GM19397 (cell line): ENCODE results near the gene HS6ST3.

Experiments used
- ATAC-seq: cut with Tn5 transposase; IDR thresholded peaks from one replicate; pipeline ENCODE4 v1.9.1; 2021; ENCODE audit warnings: mild to moderate bottlenecking, moderate library complexity; ENCODE audit not compliant: unreplicated experiment

HS6ST3 gene

DNA sequence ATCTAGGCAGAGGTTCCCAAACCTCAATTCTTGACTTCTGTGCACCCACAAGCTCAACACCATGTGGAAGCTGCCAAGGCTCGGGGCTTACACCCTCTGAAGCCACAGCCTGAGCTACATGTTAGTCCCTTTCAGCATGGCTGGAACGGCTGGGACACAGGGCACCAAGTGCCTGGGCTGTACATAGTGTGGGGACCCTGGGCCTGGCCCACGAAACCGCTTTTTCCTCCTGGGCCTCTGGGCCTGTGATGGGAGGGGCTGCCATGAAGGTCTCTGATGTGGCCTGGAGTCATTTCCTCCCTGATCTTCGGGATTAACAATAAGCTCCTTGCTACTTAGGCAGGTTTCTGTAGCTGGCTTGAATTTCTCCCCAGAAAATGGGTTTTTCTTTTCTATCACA lies 108.1 kb downstream of the HS6ST3 start:
- no peak for ATAC-seq

DNA sequence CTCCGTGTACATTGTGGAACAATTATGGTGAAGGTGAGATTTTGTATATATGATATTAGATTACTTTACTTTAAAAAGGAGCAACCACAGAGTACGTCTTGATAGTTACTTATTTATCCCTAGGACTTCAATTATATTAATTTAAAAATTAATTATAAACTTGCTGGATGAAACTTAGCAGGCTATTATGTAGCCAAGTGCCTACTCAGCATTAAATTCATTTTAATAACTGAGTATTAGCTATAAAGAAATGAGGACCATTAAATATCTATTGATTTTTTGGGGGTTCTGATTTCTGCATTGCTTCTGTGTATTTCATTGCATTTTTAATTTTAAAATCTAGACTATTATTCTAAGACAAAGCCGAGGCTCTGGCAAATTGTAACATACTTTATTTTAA lies 109.4 kb downstream of the HS6ST3 start:
- ATAC-seq, result no peak

DNA sequence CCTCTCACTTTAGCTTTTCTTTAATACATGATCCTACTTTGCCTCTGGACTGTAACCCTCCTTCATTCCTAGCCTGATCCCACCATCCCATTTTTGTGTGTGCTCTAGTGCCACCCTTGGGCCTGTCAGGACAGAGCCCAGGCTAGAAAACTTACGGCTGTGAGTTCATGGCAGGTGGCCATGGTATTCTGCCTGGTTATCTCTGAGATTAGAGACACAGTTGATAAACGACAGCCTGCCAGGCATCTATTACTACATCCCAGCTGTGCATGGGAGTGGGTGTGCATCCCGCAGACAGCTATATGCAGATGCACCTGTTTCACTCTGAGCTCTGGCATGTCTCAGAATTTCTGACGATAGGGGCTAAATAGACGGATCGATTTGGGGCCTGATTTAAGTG lies 110.9 kb downstream of the HS6ST3 start:
- no peak for ATAC-seq

DNA sequence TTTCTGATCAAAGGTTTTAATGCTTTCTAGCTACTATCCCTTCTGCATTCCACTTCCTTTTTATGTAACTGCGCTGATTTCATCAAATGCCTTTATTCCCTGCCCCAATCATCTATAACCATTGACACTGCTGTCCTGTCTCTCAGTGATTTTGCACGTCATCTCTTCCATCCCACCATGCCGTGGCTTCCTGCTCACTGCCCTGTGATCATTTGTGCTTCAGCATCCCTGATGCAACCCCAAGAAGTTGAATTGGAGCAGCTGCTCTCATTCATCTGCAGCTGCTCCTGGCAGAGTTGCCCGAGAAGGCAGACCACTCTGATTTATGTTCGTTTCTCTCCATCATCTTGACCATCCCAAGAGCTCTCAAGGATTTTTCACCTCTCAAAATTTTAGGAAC lies 112.4 kb downstream of the HS6ST3 start:
- no peak for ATAC-seq

DNA sequence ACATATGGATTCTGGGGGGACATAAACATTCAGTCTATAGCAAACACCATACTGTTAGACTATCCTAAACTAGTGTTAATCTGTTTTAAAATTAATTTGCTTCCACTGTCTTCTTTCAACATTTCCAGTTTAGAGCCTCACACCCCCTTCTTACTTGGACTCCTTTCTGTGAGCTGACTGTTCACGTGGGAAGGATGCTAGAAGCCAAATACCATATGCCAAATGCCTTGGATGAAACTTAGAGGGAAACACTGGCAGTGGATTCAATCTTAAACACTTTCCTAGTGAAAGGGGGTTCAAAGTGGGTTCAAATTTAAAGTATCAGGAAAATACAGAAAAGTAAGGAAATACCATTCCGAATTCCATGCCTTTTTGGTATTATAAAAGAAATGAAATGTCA lies 113.6 kb downstream of the HS6ST3 start:
- no peak for ATAC-seq

DNA sequence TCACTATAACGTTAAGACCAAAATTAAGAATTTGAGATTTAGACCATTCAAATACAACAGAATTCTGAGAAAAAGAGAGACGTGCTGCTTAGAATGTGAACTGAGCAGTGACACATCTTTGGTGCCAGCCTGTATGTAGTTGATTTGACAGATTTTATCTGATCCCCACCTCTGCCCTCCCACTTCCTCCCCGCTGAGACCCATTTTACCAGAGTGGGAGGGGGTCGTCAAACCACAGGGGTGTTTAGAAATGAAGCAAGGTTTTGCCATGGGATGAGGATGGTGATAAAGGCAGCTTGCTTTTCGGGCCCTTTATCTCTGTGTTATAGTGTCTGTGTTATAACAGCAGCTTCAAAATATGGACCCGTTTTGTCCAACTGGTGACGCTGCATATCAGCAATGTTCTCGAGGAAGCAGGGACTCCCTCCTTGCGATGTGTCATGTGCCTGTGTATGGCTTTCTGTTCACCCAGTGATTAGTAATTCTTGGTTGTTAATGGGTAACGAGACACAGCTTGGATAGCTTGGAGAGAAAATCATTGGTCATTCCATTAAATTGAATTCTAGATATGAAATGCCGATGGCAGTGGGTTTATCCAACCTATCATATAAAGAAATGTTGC lies 125.0 kb downstream of the HS6ST3 start:
- no peak for ATAC-seq

DNA sequence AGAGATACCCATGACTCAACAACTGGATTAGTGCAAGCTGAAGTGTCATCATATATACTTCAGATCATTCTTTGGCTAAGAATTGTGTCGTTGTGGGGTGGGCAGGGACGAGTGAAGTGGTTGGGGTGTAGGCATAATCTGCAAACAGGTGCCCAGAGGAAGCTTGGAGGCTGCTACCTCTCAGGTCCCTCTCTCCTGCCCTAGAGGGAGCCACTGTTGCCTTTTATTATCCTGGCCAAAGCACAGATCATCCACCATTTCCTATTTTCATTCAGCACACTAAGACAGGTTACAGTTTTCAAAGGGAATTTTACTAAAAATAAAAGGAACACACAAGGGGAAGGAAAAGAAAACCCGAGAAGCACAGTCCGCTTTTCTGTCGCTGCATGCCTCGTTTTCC lies 126.6 kb downstream of the HS6ST3 start:
- ATAC-seq, result no peak

DNA sequence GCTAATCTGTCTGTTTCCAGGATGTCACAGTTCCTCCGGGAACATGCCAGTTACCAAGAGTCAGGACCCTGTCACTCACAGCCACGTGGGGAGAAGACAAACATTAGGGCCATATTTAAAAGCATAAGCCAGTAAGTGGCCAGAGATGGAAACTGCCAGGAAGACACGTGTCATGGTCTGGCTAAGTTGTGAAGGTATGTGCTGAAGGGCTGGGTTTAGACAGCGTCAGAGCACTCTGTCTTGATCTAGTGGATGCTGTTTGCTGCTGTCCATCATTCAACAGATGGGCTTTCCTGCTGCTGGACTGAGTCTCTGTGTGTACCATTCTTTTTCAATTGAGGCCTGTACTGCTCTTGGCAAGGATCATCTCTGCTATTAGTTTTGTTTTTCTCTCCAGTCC lies 128.6 kb downstream of the HS6ST3 start:
- ATAC-seq, result no peak

DNA sequence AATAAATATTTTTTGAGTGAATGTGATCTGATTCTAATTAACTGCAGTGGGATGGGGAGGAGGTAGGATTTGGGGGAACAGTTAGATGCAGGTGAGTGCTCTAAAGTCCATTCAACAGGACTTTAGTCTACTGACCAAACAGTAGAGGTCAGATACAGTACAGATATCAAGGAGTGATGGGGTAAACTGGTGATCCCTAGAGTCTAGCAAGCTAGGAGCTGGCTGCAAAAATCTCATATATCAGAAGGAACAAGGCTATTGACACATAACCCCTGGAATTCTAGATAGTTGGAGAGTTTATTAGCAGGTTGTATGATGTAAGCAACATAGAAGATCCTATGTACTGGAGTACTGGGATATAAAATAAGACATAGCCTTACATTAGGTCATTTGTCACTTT lies 131.6 kb downstream of the HS6ST3 start:
- ATAC-seq, result no peak

DNA sequence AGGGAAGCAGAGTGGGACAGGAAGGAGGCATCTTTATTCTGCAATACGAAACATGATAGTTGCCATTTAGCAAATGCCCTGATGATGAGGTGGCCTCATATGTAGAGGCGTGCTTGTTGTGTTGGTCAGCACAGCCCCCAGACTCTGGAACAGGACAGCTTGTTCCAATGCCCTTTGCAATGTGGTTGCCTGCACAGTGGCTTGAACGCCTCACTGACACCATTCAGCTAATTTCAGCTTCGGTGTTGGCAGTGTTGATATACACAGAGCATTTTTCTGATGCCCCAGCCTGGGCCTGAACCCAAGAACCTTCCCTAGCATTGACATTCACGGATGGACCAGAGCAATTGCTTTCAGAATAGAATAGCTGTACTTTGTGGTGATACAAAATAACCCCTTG lies 133.3 kb downstream of the HS6ST3 start:
- no peak for ATAC-seq

DNA sequence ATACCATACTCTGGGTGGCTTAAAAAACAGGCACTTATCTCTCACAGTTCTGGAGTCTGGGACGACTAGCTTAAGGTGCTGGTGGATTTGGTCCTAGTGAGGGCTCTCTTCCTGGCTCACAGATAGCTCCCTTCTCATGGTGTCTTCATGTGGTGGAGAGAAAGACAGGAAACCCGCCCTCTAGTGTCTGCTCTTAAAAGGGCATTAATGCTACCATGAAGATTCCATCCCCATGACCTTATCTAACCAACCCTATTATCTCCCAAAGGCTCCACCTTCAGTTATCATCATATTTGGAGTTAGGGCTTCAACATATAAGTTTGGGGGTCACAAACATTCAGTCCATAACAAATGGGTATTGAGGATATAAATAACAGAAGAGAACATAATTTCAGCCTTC lies 139.4 kb downstream of the HS6ST3 start:
- peak; percentile 80 for ATAC-seq

DNA sequence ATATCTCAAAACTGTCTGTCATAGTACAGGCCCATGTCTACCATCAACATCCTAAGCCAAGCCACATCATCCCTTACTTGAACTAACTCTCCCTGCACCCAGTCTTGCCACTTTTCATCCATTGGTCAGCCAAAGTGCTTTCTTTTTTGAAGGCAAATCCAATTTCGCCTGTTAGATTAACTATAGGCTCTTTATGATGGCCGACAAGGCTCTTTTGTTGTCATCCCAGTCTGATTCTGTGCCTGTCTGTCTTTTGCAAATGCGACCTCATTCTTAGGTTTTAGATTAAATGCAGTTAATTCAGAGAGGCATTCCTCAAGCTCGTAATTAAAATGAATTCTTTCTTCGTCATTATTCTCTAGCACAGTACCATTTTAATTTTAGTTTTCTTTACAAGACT lies 148.3 kb downstream of the HS6ST3 start:
- no peak for ATAC-seq

DNA sequence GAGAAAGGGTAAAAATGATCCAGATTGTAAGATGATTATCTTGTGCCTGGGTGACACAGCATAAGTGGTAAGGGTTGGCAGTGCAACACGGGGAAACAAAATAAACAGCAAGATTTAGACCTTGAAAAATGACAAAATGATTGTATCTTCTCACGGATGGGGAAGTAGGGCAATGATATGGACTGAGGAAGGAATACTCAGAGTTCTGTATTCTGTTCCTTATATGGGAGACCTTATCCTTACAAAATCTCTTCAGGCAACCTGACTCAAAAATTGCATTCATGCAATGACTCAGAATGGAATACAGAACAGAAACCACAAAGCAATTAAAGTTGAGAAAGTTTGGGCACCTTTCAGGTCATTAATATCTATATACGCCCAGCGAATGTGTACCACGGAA lies 149.0 kb downstream of the HS6ST3 start:
- ATAC-seq, result no peak

DNA sequence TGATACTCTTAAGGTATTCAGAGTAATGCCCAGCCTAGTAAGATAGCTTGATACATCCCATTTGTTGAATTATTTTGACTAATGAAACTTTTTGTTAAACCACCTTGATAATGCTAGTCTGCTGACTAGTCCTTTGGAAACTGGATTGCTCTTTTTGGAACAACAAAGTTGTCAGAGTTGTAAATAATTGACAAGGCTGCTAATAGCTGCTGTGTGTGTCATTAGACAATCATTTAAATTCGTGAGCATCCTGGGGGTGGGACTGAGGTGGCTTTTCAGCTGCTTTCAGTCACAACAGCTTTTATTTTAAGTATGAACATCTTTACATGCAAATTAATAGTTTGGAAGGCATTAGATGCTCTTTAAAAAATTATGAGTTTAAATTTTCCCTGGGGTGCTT lies 153.5 kb downstream of the HS6ST3 start:
- ATAC-seq, result no peak

DNA sequence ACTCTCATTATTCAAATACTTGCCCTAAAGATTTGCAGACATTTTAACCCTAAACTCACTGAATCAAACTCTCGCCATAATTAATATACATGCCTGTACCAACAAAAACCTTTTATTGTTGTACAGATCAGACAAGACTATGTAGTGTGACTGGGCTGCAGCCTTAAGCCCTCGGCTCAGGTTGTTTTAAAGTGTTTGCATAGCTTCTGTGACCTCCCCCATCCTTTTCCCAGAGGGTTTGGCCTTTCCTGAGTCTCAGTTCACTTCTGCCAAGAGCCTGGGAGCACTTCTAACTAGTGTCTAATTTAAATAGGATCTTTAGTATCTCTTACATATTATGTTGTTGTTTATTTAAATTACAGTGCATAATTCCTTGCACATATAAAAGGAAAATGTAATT lies 158.2 kb downstream of the HS6ST3 start:
- ATAC-seq, result no peak

DNA sequence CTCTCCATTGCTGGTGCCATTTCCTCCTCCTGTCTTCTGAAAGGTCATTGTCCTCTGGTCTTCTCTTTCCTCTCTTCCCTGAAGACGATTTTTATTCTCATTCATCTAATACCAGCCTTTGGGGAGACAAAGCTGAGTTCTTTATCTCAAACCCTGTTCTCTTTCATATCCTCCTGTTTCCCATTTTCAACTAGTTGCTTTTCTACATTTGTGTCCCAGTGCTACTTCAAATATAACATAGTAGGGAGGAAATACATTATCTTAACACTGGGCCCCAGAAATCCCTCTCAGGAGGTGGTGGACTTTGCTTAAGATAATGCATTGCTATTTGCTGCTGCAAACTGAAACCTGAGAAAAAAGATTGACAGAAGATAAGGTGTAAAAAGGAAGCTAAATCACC lies 159.1 kb downstream of the HS6ST3 start:
- ATAC-seq, result no peak

DNA sequence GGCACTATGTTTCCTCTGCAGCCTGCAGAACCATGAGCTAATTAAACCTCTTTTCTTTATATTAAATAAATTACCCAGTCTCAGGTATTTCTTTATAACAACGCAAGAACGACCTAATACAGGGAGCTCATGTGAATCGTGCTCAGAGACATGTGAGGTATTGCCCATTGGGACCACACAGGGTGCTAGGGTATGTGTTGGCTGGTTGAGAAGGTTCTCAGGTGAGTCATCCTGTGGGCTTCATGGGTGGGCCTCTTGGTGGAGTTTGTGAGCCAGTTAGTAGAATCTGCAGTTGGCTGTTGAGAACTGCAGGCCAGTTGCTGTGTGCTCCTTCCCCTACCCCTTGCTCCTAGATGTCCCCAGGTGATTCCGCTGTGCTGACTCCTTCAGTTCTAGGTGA lies 163.0 kb downstream of the HS6ST3 start:
- no peak for ATAC-seq

DNA sequence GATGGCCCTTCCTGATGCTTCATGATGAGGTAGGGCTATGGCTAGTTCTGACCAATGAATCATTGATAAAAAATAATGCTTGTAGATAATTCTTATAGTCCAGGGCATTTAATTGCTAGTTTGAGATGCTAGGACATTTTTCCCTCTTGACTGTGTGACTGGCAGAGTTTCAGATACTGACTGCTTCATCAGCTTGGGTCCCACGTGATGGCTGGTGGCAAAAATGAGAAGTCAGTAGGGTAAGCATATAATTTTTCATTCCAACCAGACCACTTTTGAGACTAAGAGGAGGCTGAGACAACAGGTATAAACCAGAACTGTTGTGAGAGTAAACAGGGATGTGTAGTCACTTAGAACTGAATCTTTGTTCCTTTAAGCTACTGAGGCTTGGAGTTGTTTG lies 183.3 kb downstream of the HS6ST3 start:
- no peak for ATAC-seq

DNA sequence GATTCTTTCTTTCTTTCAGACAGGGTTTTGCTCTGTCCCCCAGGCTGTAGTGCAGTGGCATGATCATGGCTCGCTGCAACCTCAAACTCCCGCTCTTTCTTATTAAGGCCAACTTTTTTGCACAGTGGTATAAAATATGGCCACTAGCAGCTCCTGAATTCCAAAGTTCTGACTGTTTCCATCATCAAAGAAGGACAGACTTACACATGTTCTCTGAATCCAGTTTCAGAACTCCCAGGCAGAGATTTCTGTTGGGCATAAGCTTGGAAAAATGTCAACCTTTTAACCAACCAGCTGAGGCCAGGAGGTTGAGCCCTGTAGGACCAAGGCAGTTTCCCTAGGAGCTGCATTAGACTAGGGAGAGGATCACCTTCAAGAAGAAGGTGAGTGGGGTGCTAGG lies 184.1 kb downstream of the HS6ST3 start:
- ATAC-seq, result no peak

DNA sequence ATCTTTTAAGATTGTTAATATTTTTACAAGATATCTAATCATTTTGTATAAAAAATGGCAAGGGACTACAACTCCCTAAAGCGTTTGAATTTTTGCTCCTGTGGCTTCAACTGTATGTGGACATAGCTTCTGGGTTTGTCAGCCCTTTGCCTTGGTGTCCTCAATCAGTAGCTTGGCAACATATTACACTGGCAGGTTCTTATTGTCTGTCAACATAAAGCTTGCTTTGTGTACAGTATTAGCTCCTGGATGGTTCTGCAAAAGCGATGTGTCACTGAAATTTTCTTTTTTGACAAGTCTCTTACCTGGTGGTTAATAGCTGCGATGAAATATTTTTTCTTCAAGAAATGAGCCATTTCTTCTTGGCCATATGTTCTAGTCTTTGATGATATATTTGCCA lies 190.0 kb downstream of the HS6ST3 start:
- no peak for ATAC-seq

DNA sequence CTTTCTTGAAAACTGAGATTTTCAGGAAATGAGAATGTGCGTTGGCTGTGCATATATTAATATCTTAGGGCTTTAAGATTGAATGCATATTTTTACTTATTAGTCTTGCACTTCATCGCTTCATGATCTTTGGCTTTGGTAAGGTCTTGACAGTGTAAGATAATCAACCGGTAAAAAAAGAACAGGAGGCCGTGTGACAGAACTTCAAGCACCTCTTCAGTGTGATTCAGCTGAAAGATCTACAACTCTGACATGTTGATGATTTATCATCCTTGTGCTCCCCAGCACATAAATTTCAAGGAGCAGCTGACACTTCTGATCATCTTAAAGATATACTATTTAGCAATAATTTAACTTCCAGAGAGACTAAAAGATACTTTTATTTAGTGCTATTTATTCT lies 195.1 kb downstream of the HS6ST3 start:
- ATAC-seq, result no peak

DNA sequence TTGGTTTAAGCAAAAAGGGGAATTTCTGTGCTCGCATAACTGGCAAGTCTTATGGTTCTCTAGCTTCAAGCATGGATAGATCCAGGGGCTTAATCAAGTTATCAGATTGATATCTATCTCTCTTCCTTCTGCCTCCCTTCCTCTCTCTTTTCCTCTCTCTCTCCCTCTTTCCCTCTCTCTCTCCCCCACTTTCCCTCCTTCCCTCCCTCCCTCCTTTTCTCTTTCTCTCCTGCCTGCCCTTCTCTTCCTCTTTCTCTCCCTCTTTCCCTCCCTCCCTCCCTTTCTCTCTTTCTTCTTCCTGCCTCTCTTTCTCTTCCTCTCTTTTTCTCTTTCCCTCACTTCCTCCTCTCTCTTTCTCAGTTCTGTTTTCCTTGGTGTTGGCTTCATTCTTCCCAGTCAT lies 195.8 kb downstream of the HS6ST3 start:
- ATAC-seq, result no peak
